ENCODE results near the gene ELMO2.
"Not testable (repeated sequence)": the region's sequence is repeated elsewhere in the genome, so short reads cannot be mapped to it uniquely, and the experiment has no call there.

Gene ELMO2

DNA sequence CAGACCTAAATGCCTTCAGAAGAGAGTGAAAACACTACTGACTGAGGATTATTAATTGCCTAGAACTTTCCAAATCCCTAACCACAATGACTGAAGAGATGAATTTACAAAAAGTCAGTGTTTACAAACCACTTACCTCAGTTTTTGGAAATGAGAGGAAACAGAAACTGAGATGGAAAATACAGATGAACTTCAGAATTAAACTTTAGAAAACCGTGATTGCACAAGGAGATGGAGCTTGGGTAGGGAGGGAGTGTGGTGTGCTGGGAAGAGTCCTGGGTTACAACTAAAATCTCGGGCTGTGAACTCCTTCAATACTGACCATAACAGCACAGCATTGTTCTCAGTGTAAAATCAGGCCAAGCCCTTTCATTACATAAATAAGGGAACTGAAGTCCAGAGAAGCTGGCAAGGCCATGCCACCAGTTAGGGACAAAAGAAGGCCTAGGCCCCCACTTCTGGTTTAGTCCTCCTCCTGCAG, 4.0 kb downstream of the ELMO2 start:
- no peak for DNase-seq (ENCODE audit: low spot score)

DNA sequence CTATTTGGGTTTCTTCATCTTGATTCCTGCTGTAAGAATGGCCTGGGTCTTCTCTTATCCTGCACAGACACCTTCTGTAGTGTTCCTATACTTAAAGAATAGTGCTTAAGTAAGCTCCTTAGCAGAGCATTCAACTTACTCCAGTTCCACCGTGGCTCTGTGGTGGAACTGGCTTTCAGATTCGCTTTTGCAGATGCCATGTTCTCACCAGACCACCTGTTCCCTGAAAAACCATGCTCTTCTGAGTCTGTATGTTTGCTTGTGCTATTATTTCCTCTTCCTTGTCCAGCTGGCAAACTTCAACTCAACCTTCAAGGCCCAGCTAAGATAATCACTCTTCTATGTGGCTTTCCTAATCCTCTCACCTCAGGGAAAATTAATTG, 4.9 kb downstream of the ELMO2 start:
- DNase-seq (ENCODE audit: low spot score), result peak; percentile 37

GRCh38 chr20:46400828-46401477, 5.5 kb downstream of the ELMO2 start:
- no peak for DNase-seq (ENCODE audit: low spot score)

GRCh38 chr20:46400253-46400652, 6.2 kb downstream of the ELMO2 start:
- DNase-seq (ENCODE audit: low spot score), result no peak

GRCh38 chr20:46399401-46399800, 7.0 kb downstream of the ELMO2 start:
- no peak for DNase-seq (ENCODE audit: low spot score)

DNA sequence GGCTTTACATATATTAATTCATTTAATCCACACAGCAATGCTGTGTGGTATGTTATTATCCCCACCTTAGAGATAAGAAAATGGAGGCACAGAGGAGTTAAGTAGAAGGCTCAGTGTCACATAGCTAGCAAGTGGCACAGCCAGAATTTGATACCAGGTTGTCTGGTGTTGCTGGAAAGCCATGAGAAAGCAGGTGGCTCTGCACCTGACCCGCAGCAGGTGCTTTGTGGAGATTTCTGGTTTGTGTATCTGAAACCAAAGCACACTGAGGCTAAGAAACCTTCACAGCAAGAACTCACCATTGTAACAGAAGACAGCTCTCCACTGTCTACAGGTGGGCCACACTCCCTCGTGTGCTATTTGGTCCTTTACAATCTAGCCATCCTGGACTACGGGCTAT, 7.5 kb downstream of the ELMO2 start:
- DNase-seq (ENCODE audit: low spot score), result no peak

GRCh38 chr20:46396052-46396740, 10.2 kb downstream of the ELMO2 start:
- DNase-seq (ENCODE audit: low spot score), result no peak

DNA sequence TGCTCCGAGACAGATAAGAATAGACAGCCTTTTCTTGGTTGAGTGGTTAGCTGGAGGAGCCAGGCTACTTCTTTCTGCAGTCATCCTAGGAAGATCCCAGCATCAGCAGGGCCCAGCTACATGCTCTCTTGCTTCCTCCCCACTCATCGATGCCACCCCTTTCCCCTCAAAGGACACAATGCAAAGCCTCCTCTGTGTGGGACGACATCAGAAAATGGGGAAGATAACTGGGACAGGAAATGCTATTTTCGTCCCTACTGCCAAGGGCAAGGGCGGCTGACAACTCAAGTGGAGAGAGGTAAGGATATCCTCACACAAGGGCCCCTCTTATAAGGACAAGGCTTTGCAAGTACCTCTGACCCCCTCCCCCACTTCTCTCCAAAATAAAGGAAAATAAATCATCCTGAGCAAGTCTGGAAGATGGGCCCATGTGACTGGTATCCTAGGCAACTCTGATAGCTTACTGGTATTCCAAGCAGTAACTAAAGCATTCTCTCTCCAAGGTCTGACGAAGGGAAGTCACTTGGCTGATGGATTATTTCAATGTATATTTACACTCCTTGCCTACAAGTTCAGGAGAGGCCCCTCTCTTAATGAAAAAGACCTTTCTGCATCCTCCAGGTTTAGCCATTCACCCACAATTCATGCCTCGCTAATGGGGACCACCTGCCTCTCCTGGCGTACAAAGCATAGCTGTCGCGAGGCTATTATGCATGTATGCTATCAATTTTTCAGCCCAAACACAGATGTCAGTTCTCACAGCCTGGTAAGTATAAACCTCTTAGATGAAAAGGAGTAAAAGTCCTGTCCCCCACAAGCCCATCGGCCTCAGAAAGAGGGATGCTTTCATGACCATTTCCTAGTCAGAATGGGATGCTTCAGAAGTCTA, 11.3 kb downstream of the ELMO2 start:
- DNase-seq (ENCODE audit: low spot score), result no peak

GRCh38 chr20:46393967-46394366, 12.4 kb downstream of the ELMO2 start:
- no peak for DNase-seq (ENCODE audit: low spot score)

DNA sequence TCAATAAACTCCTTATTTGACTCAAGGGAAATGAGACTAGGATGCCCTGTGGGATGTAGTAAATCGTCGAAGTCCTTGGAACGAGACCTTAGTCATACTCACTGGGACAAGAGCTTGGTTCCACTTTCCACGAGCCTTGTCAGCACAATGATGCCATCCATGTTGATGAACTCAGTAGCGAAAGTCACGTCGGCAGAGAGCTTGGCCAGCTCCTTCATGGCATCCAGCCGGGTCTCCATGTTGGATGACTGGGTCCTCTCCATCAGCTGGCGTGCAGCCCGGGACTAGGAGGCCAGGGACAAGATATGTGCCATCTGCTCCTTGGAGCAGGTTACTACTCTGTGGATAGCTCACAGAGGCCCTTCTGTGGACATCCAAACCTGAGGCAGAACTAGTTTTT, 17.5 kb downstream of the ELMO2 start:
- DNase-seq (ENCODE audit: low spot score), result no peak

DNA sequence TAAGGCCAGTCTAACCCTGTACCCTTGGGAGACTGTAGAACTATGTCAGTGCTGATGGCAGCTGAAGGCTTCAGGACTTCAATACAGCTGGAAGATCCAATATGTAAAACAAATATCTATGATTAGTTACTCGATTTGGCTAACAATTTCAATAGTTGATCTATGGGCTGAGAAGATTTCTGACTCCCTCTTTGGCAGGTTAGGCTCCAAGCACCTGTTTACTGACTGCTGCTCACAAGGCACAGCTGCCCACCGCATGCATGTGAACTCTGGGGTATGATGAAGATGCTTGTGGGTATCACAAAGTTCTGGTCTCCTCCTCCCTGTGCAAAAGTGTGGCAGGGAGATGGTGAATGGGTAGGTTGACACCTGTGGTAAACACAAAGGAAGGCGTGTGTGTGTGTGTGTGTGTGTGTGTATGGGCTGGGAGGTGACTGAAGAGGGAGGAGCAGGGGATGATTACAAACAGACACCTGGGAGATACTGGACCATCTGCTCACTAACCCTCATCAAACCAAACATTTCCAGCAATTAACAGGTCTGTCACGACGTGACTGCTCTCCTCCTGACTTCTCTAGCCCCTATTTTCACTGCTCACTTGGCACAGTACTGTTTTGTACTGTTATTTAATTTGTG, 18.1 kb downstream of the ELMO2 start:
- no peak for DNase-seq (ENCODE audit: low spot score)

DNA sequence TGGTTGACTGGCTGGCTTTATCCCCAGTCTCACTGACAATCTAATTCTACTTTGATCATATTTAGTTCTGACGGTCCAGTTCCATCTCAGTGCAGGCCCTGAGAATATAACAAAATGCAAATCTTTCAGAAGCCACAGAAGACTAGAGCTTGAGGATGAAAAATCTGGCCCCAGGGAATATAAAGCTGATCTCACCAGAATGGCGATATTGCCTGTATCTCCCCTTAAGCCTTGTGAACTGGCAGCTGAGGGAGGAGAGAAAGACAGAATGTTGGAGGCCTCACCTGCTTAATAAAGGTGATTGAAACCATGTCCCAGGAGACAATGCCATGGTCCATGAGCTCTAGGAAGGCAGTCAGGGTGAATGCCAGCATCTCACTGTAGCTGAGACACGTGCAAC, 19.4 kb downstream of the ELMO2 start:
- not testable (repeated sequence) for DNase-seq (ENCODE audit: low spot score)

DNA sequence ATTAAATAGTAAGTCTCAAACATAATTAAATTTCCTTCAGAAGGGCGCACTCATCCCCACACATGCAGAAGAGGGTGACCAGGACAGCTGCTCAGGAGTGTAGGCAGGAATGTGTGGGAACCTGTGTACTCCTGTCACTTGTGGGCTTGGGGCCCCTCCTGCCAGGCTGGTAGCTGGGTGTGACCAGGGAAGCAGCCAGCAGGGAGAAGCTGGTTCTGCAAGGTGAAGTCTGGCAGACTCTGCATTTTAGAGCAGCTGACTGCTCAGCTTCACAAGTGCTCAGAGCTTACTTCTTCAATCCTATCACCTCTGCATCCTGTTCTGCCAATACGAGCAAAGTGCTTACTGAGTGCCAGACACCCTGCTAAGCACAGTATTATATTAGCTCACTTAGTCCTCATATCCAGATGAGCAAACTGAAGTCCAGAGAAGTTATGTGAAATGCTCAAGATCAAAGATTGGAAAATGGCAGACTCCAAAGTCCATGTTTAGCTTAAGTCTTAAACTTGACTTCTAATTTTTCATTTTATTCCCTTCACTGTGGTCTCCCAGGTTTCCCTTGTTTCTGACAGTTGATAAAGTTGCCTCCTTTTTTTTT, 27.9 kb downstream of the ELMO2 start:
- DNase-seq (ENCODE audit: low spot score), result no peak

GRCh38 chr20:46377518-46377917, 28.9 kb downstream of the ELMO2 start:
- DNase-seq (ENCODE audit: low spot score), result no peak

DNA sequence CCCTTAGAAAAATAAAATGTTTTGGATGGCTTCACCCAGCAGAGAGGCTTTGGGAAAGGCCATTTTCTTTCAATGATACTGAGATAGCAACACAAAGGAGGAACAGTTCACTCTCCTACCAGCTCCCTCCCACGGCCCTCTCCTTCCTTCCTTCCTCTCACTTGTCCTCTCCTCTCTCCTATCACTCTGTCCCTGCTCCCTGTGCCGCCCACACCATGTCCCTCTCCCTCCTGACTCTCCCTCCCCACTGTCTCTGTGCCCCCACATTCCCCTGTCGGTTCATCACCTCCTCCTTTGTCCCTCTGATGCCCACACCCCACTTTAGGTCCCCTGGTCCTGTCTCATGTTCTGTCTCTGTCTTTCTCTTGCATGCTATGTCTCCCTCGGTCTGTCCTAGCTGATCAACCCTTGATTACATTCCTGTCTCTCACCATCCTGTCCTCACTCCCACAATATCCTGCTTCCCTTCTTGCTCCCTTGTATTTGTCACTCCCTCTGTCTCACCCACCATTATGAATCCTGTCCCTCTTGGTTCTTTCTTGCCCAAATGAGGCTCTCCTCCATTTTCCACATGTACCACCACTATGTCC, 30.1 kb downstream of the ELMO2 start:
- no peak for DNase-seq (ENCODE audit: low spot score)

GRCh38 chr20:46375771-46376170, 30.6 kb downstream of the ELMO2 start:
- DNase-seq (ENCODE audit: low spot score), result no peak

- DNase-seq (ENCODE audit: low spot score), result no peak
Measured at GRCh38 chr20:46374383-46374782, 32.0 kb downstream of the ELMO2 start.

DNA sequence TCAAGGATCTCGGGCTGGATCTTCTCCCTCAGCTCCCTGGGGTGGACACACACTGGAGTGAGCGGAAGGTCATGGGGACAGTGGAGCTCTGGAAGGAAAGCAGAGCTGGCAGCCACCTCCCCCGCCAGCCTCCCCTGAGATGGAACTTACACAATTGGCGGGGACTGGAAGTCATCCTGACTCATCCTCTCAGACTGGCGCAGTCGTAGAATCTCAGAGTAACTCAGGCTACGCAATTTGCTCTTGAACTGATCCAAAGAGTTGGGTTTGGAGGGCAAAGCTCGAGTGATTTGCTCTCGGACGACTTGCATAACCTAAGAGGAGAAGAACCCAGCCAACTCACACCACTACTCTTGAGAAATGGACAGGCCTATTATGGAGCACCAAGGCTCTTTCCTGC, 34.8 kb downstream of the ELMO2 start:
- DNase-seq (ENCODE audit: low spot score), result no peak

DNA sequence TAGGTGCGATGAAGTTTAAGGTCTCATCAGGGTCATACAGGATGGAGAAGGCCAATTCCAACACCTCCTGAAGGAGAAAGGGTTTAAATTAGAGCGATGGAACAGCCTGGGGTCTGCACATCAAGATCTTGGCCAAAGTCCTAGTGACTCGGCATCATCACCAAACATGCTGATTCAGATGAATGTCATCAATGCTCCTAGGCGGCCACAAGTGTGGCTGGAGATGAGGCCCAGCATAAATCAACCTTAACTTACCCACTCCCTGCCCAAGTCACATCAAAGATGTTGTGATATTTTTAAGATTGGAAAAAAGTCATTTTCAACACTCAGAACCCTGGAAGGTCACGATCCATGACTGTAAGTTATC, 37.5 kb downstream of the ELMO2 start:
- no peak for DNase-seq (ENCODE audit: low spot score)

- DNase-seq (ENCODE audit: low spot score), result no peak
Measured at GRCh38 chr20:46367967-46368901, 38.2 kb downstream of the ELMO2 start.

GRCh38 chr20:46367234-46367633, 39.2 kb downstream of the ELMO2 start:
- DNase-seq (ENCODE audit: low spot score), result no peak

All from NAMALWA (cell line).